ENCODE measurements around the gene BASP1.
"Not testable (repeated sequence)": the region's sequence is repeated elsewhere in the genome, so short reads cannot be mapped to it uniquely, and the experiment has no call there.

The BASP1 gene

DNA sequence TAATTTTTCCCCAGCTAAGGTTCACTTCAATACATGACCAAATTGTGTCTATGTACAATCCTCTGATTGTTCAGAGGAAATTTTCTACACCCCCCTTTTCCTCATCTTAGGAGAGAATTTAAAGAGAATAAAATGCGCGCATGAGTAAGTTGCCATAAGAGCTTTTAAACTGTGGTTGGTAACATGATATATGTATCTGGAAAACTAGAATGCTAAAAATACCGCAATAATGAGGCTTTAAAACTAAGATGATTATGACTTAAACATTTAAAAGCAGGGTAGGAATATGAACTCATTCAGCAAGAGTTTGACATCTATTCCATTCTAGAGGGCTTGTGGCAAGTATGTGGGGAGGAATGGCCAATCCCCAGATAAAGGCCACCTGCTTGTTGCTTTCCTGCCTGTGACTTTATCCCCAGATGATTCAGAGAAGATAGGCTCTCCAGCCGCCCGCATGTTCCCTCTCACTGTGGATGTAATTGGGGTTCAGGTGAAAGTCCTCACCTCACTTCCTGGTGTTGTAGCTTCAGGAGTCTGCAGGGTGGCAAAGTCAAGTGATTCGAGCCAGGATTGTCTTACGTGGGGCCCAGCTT is 26.5 kb upstream of the BASP1 start:
- DNase-seq (ENCODE audit: insufficient read length, low spot score) (no peak), FAIRE-seq (no peak)

DNA sequence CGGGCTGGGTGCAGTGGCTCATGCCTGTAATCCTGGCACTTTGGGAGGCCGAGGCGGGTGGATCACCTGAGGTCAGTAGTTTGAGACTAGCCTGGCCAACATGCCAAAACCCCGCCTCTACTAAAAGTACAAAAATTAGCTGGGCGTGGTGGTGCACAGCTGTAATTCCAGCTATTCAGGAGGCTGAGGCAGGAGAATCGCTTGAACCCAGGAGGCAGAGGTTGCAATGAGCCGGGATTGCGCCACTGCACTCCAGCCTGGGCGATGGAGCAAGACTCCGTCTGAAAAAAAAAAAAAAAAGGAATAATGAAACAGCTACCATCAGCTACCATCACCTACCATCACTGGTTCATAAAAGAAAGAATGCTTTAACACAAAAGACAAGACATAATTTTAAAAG is 25.9 kb upstream of the BASP1 start:
- not testable (repeated sequence) for DNase-seq (ENCODE audit: insufficient read length, low spot score); FAIRE-seq

DNA sequence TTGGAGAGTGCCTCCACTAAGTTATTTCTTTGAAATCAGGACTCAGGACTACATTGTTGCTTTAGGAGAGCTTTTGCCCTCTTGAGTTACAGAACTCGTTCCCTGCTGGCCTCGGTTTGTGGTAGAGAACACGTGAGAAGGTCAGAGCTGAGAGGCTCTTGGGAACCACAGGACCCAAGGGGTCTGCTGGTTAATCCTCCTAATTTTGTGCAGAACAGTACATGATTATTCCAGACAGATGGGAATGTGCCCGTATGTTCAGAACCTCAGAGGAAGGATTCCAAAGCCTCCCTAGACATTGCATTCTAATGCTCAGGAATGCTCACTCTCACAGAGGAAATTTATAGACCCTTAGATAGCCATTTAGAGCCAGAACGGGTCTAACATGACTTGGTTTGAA is 25.2 kb upstream of the BASP1 start:
- FAIRE-seq (no peak), DNase-seq (ENCODE audit: insufficient read length, low spot score) (no peak)

DNA sequence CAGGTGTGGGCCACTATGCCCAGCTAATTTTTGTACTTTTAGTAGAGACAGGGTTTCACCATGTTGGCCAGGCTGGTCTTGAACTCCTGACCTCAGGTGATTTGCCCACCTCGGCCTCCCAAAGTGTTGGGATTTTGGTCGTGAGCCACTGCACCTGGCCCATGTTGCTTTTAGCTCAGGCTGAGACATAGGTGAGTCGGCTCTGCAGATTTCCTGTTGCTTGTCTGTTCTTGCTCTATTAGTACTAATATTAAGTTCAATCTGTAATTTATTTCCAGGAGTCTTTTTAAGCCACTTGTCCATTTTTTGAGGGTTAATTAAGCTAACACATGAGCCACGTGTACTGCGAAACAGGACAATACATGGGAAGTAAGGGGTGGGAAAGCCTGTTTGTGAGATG is 21.4 kb upstream of the BASP1 start:
- FAIRE-seq (no peak), DNase-seq (ENCODE audit: insufficient read length, low spot score) (no peak)

DNA sequence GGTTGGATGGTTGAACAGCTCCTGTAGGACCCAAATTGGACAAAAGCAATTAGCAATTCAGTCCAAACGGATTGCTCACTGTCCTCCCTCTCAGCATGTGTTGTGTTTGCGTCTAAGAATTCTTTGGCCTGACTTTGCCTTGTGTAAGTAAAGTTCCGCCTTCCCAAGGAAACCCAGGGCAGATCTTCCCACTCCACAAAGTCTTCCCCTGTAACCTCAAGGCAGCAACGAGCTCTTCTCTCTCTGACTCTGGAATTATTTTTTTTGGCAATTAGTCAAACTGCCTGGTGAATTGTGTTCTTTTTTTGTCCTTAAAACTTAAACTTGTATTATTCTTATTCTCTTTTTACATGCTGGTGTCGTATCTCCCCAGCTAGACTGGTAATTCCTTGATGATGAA is 20.7 kb upstream of the BASP1 start:
- no peak for FAIRE-seq
- DNase-seq (ENCODE audit: insufficient read length, low spot score), result no peak

DNA sequence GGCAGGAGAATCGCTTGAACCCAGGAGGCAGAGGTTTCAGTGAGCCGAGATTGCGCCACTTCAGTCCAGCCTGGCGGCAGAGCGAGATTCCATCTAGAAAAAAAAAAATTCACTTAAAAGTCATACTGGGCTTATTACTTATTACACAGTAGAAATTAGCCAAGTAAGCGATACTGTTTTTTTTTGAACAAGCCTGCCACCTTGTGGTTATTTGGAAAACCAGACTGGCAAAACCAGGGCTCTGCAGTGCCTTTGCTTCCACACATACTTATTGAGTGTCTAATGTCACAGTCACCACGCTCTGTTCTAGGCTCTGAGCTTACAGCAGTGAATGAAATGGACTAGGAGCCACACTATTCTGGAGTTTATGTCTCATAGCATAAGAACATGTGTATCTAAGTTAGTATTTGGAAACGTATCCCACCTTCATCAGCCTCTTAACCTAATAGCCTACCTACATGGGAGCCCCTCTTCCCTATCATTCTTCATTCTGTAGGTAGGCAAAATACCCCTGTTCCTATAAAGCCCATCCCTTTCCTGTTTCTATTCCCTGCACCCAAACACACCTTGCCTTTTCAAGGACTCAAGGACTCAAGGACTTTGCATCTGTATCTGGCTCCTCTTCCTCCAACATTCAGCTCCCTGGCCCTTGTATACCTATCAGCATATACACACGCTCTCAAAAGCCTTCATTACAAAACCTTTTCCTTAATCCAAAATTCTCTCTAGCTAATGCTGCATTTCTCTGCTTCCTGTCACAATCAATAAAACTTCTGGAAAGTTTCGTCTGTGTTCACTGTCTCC is 13.9 kb upstream of the BASP1 start:
- peak; percentile 87 for FAIRE-seq
- peak; percentile 35 for DNase-seq (ENCODE audit: insufficient read length, low spot score)

DNA sequence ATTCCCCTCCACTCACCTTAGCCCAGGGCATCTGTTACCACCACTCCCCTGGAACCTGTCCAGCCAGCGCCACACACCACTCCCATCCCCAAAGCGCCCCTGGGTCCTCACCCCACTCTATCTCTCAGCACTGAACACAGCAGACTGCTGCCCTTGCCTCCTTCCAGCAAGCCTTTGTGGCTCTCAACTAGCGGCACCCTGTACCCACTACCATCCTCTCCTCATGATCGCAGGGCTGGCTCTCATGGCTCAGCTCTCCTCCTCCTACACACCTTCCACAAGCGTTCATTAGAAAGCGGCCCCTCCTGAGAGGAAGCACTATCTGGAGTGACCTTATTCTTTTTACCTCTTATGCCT is 13.3 kb upstream of the BASP1 start:
- no peak for DNase-seq (ENCODE audit: insufficient read length, low spot score)
- no peak for FAIRE-seq

DNA sequence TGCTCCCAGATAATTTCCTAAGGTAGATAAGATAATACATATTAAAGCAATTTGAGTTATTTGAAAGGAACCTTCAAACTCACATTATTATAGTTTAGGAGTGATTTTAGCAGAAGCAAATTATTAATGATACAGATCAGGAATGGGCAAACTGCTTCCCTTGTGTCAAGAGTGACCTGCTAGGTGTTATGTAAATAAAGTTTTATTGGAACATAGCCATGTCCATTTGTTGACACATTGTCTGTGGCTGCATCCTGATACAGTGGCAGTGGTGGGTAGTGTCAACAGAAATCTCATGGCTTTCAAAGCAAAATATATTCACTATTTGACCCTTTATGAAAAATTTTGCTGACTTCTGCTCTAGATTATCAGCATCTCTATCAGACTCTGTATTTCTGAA is 11.4 kb upstream of the BASP1 start:
- FAIRE-seq, result no peak
- DNase-seq (ENCODE audit: insufficient read length, low spot score), result no peak

DNA sequence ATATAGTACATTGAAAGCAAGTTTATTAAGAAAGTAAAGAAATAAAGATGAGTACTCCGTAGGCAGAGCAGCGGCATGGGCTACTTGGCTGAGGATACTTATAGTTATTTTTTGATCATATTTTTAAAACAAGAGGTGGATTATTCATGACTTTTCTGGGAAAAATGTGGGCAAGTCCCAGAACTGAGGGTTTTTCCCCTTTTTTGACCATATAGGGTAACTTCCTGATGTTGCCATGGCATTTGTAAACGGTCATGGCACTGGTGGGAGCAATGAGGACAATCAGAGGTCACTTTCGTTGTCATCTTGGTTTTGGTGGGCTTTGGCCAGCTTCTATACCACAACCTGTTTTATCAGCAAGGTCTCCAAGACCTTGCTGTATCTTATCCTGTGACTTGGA is 5.2 kb upstream of the BASP1 start:
- no peak for DNase-seq (ENCODE audit: insufficient read length, low spot score)
- FAIRE-seq, result no peak

DNA sequence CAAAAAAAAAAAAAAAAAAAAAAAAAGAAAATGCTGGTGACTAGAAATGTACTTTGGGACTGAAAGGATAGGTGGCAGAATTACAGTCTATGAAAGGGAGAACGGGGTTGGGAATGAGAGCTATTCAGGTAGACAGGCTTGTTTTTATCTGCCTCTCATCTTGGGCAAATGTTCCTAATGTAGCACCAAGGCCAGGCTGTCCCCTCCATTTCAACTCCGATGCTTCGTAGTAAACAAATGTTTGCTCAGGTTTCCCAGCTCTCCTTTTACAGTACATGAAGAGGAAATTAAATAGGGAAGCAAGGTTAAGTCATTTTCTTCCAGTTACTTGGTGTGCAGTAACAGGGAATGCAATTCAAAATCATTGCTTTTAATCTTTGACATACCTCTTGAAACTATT is 4.4 kb upstream of the BASP1 start:
- DNase-seq (ENCODE audit: insufficient read length, low spot score) (no peak), FAIRE-seq (no peak)

DNA sequence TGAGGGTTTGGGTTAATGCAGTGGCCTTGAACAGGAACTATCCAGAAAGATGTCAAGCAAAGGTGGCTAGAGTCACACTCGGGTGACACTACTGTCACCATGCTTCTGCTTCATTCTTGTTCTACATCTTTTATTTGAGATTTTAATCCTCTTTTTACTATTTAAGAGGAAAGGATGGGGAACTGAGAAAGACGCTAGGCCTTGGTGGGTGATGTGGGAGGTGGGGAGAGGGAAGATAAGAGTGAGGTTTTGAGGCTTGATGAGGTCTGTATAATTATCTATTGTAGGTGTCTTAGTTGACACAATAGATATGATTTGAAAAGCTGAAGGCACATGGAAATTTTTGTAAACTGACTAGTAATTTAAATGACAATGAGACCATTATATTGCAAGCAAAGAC is 3.5 kb upstream of the BASP1 start:
- FAIRE-seq, result no peak
- DNase-seq (ENCODE audit: insufficient read length, low spot score), result no peak

DNA sequence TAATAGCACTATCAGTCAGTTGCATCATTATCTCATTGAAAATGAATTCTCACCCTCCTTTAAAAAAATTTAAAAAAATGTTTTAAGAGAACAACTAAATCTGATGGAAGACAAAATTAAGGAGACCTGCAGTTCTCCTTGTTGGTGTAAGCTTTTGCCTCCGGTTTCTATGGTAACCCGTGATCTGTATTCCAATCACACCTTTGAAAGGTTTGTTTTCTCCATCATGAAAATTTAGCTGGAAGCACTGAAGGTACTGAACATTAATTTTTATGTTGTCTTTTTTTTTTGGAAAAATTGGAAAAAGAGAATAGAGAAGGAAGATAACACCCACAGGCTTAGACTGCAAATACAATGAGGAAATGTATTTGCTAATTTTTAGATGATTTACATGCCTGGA is 2.5 kb upstream of the BASP1 start:
- no peak for DNase-seq (ENCODE audit: insufficient read length, low spot score)
- no peak for FAIRE-seq

DNA sequence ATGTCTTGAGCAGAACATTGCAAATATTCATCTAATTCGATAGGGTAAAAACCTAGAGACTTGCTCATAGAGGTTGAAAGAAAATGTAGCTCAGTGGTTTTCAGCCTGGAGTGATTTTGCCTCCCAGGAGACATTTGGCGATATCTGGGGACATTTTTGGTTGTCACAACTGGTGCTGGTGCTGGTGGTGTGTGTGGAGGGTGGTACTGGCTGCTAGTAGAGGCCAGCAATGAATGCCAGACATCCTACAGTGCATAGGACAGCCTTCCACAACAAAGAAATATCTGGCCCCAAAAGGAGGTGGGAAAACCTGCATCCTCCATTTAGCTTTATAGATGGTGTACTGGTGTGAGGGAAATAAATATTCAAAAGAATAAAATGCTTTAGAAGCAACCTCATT is 2.1 kb upstream of the BASP1 start:
- no peak for DNase-seq (ENCODE audit: insufficient read length, low spot score)
- FAIRE-seq, result no peak

DNA sequence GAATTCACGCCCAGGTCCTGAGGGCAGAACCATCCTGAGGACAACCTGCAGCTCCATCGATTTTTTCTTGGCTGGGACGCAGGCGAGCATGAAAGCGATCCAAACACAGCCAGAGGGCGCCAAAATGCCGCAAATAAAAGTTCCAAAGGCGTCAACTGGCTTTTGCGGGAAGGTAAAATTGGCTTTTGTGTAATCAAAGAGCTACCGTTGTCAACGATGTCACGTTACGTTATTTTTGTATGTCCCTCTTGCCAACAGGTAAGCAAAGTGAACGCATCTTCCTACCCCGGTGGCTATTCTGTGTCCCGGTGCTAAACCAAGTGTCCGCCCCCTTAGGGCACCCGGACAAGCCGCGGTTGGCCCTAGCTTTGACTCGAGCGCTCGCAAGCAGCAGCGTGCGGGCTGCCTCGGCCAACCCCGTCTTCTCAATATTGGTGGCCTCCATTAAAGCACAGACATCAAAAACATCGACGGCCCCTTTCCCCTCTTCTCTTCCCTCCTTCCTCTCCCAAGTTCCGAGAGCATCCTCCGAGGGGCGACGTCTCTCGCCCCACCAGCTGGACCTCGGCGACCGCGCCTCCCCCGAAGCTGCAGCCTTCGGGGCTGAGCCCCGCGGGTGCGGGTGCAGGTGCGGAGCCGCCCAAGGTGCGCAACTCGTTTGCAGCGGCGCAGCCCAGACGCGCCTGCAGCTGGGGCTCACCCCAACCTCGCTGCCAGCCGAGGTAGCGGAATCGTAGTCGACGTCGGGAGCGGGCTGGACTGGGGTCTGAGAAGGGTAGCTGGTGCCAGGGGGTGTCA is 1.1 kb upstream of the BASP1 start:
- peak; percentile 93 for FAIRE-seq
- DNase-seq (ENCODE audit: insufficient read length, low spot score), result peak; percentile 54

DNA sequence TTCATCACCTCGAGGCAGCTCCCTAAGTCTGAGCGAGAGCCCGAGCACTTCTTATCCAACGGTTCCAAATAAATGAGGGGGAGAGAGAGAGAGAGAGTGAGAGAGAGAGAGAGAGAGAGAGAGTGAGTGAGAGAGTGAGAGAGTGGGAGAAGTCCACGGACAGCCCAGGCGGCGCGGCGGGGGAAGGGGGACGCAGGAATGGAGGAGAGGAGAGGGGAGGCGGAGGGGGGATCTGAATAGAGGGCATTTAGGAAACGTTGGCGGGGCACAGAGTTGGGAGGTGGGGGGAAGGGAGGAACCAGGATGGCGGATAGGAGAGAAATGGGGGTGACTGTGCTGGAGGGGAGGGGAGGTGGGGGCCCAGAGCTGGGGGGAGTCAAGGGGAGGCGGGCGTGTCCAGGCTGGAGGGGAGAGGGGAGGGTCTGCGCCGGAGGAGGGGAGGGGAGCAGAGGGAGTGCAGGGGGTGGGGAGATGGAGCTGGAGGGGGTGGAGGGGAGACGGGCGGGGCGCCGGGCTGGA is 398 bp upstream of the BASP1 start:
- no peak for FAIRE-seq
- DNase-seq (ENCODE audit: insufficient read length, low spot score), result no peak

DNA sequence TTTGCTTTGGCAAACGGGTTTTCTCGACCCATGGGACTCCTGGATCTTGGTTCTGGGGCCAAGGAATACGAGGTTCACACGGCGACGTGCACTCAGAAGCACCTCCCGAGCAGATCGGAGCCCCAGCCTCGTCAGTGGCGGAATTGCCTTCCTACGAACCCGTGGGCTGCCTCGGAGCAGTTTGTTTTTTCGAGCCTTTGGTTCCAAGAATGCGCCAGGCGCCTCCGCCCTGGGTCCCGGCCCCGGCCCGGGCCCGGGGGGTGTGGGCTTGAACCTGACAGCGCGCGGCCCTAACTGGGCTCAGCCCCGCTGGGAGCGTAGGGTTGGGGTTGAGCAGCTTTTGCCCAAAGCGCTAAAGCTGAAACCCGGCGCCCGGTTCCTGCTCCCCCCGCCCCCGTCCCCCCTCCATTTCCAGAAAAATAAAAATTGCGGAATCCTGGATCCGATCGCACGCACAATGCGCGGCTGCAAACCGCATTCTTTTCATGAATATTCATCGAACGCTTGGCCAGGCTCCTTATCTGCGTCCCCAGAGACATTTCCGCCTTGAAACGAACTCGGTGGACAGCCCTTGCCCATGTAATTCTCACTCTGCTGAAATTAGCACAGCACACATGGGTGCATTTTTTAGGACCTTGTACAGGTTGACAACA is 1.0 kb downstream of the BASP1 start:
- peak; percentile 92 for FAIRE-seq
- peak; percentile 23 for DNase-seq (ENCODE audit: insufficient read length, low spot score)

DNA sequence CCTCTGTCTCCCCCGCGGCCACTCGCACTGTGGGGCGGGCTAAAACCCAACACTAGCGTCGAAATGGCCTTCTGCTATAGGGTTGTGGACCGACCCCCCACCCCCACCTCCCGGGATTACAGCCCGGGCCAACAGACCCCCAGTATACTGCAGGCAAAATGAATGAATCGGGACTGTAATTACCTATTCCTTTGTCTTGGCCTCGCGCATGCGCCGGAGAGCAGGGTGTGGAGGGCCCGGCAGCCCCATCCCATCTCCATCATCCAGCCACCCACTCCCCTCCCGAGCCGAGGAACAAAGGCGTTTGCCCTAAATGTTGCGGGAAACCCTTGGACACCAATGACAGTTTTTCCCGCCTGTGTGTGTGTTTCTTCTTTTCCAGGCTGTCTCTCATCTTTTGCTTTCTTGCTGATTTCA is 1.6 kb downstream of the BASP1 start:
- FAIRE-seq (no peak), DNase-seq (ENCODE audit: insufficient read length, low spot score) (no peak)

DNA sequence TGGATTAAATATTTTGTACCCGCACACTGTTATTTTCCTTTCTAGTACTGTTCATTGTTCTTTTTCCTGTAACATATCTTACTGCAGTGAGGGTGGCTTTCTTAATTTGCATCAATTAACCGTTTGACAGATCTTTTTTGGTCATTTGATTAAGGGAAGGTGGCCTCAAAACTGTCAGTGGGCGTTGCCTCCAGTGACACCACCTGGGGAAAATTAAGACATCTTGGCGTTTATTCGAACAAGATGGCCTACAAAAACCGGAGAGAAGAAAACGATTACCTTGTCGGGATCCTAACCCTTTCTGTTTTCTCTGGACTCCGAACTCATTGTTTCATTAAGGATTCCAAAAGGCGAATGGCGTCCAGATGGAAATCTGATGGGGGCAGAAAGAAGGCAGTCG is 2.0 kb downstream of the BASP1 start:
- FAIRE-seq, result no peak
- no peak for DNase-seq (ENCODE audit: insufficient read length, low spot score)

DNA sequence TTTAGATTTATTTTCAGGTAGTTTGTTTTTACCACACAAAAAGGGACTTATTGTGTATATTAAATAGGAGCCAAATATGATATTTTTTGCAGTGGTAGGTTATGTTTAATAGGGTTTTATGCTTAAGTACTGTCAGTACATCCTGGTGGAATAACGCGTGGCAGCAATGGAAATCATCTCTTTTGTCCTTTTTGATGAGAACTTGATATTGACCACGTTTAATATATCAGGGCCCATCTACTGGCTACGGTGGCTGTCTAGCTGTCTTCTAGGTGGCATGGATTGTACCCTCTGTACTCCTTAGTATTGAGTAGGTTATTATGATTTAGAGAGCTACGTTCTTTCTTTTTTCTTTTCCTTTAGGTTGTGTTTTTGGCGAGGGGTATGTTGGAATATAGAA is 2.6 kb downstream of the BASP1 start:
- FAIRE-seq, result no peak
- DNase-seq (ENCODE audit: insufficient read length, low spot score), result no peak

DNA sequence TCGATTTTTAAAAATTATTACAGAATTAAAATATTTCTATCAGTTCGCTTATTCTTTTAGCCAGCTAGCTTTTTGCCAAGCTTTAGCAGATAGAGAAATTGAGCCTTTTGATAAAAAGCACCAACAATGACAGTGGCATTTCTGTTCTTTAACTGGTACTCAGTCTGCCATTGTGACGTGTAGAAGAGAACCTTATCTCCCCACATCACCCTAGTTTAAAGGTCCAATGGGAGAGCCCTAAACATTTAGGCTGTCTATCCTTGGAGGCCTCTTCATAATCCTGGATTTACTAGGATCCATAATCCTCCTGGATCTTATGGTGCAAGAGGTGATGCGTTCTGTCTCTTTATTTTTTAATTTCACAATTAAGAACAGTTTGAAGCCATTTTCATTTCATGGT is 3.0 kb downstream of the BASP1 start:
- FAIRE-seq (no peak), DNase-seq (ENCODE audit: insufficient read length, low spot score) (no peak)

All from GM19239 (cell line).